Measurements from ENCODE around the gene HES5.
"Not testable (repeated sequence)": the region's sequence is repeated elsewhere in the genome, so short reads cannot be mapped to it uniquely, and the experiment has no call there.

Gene HES5

GRCh38 chr1:2529784-2530512 lies at the start of gene HES5:
HES5 (minus strand) TSS chr1:2530263; CDS start chr1:2530164, 99 bp downstream.
- no peak for DNase-seq

DNA sequence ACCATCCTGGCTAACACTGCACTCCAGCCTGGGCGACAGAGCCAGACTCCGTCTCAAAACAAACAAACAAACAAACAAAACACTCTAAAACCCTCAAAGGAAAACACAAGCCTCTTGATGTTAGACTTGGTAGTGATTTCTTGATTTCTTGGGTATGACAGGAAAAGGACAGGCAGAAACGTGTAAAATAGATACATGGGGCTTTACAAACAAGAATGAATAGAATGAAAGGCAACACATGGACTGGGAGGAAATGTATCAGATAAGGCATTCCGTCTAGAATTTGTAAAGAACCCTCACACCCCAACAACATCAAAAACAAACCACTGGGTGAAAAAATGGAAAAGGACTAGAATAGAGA lies 48.7 kb upstream of the HES5 start:
- no peak for DNase-seq

DNA sequence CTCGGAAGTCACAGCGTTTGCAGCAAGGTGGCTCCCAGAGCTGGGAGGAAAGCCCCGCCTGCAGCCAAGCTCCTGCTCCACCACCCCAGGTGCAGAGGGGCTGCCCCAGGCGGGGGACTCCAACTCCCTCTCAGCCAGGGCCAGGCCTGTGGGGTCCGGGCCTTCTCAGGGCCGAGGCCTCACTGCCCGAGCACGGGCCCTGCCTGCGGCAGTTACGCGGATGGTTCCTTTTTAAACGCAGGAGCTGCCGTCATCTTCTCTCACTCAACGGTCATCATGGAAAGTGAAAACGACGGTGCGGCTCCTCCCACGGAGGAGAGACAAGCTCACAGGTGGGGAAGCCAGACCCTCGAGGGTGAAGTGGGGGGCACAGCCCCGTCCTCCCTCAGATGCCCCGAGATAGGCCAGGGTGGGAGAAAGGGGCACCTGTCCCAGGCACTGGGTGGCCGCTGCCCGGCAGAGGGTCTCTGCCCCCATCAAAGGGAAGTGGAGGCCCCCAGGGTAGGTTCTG lies 47.6 kb upstream of the HES5 start:
- not testable (repeated sequence) for DNase-seq

GRCh38 chr1:2575801-2576663 lies 46.0 kb upstream of the HES5 start:
- no peak for DNase-seq

- DNase-seq: no peak
These were observed 44.3 kb upstream of the HES5 start for GRCh38 chr1:2574350-2574749.

- no peak for DNase-seq
These were observed 43.3 kb upstream of the HES5 start for GRCh38 chr1:2573250-2573920.

DNA sequence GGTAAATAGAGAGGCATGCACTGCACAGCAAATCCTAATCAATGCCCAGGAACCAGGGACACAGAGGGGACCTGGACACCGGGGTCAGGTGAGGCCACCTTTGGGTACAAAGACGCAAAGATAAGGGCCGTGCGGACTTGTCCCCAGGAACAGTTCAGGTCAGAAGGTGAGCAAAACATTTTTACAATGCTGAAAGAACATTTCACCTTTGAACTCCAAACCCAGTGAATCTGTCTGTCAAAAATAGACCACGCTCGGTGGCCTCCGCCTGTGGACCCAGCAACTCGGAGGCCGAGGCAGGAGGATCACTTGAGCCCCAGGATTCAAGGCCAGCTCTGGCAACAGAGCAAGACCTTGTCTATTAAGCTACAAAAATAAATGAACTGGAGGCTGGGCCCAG lies 41.3 kb upstream of the HES5 start:
- DNase-seq: no peak

DNA sequence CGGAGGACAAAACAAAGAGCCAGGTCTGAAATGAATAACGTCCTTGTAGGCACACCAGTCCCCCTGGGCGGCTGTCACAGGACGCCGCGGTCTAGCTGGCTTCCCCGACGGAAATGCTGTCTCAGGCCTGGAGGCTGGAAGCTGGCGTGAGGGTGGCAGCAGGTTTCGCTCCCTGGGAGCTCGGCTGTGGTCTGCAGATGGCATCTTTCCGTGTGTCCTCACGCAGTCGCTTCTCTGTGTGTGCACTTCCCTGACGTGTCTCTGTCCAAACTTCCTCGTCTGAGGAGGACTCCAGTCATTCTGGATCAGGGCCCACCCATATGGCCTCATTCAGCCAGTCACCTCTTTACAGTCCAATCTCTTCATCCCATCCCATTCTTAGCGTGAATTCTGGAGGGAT lies 40.3 kb upstream of the HES5 start:
- DNase-seq: no peak

GRCh38 chr1:2569703-2570102 lies 39.6 kb upstream of the HES5 start:
- DNase-seq: not testable (repeated sequence)

GRCh38 chr1:2569060-2569459 lies 39.0 kb upstream of the HES5 start:
- no peak for DNase-seq

- DNase-seq: not testable (repeated sequence)
These were observed 38.2 kb upstream of the HES5 start for GRCh38 chr1:2568187-2568816.

DNA sequence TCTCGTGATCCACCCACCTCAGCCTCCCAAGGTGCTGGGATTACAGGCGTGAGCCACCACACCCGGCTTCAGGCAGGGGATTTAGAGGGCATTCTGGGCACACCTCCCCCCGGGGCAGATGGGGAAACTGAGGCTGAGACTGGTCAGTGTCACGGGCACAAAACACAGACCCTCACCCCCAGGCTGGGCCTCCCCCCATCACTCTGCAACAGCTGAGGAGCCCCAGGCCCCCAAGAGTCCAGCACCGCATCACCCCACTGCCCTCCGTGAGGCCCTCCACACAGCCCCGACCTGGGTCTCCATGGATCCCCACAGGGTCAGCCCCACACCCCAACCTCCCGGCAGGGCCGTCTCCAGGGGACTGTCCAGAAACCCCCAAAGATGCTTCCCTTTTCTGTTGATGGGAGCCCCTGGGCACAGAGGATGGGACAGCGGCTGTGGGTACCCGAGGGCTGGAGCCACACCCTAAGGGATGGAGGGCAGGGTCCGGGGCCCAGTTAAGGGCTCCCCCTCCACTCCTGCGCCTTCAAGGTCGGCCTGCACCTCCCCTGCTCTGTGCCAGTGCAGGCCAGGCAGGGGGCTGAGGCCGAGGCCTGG lies 37.1 kb upstream of the HES5 start:
- DNase-seq: no peak

GRCh38 chr1:2566101-2567045 lies 36.3 kb upstream of the HES5 start:
- DNase-seq: no peak

DNA sequence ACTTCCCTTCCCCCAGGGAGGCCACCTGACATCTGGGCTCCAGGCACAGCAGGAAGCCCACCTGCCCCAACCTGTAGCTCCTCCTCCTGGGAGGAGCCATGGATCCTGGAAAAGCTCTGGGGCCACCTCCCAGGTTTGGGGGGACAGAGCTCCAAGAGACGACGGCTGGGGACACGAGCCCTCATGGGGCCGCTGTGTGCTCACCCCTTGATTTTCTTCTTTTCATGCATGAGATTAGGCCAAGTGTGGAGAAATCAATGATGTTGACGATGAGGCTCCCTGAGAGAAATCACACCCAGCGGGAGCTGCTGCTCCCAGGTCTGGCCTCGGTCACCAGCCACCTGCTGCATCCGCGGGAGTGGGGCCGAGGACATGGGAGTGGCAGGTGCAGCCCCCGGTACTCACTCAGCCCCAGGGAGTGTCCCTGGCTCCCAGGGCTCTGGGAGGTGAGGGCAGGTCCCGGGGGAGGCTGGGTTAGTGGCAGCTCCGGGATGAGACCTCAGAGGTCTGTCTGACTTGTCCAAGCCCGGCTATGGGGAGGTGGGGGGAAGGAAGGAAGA lies 34.8 kb upstream of the HES5 start:
- peak; percentile 56 for DNase-seq

GRCh38 chr1:2564006-2564814 lies 34.1 kb upstream of the HES5 start:
- DNase-seq: no peak

- DNase-seq: no peak
These were observed 33.1 kb upstream of the HES5 start for GRCh38 chr1:2563205-2563604.

GRCh38 chr1:2561898-2562895 lies 32.1 kb upstream of the HES5 start:
- no peak for DNase-seq

GRCh38 chr1:2561446-2561845 lies 31.4 kb upstream of the HES5 start:
- no peak for DNase-seq

Data from NCI-H2171 (cell line).